Measurements from ENCODE around the gene CPXM2.

The CPXM2 gene

DNA sequence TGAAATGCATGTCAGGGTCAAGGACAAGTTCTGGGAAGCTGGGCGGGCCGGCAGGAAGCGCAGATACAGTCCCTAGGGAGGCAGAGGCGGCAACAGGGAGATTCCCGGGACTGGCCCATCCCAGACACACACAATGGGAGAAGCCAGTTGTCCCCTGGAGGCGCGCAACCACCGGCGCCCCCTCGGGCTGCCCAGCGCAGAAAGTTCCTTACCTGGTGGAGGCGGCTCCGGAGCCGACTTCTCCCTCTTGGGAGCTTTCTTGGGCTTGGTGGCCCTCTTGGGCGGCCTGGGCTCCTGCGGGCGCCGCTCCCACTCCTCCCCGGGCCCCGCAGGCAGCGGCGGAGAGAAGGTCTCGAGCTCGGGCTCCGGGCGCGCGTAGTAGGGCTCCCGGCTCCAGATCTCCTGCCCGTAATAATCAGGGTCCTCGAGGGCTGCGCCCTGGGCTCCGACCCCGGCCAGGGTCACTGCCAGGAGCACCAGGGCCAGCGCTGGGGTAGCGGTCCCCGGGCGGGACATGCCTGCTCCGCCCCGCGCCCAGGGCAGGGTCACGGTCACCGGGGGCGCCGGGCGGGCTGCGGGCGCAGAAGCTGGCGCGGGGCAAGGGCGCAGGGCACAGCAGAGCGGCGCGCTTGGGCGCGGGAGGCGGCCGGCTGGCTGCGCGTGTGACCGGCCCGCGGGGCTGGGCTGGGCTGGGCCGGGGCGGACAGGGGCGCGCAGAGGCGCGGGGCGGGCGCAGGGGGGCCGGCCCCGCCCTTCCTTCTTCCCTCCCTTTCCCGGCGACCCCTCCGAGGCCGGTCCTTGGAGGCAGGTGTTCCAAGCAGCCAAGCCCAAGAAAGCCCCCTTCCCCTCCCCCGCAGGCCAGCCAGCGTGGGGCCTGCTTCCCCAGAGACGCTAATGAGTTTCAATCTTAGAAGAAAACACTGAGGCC, at the start of gene CPXM2:
TSS of gene CPXM2 (minus strand) at position 664 of the 928 bp plus-strand sequence. CDS start at position 516, 148 bp downstream.
- no peak for DNase-seq (ENCODE audit: low spot score)
- in situ Hi-C loops (cut with MboI; ENCODE audit: low pct_unique_long_range_greater_than_20kb, low sequenced_read_pairs, unreplicated experiment): no loop called here
- TF ChIP-seq, protein P1, sequence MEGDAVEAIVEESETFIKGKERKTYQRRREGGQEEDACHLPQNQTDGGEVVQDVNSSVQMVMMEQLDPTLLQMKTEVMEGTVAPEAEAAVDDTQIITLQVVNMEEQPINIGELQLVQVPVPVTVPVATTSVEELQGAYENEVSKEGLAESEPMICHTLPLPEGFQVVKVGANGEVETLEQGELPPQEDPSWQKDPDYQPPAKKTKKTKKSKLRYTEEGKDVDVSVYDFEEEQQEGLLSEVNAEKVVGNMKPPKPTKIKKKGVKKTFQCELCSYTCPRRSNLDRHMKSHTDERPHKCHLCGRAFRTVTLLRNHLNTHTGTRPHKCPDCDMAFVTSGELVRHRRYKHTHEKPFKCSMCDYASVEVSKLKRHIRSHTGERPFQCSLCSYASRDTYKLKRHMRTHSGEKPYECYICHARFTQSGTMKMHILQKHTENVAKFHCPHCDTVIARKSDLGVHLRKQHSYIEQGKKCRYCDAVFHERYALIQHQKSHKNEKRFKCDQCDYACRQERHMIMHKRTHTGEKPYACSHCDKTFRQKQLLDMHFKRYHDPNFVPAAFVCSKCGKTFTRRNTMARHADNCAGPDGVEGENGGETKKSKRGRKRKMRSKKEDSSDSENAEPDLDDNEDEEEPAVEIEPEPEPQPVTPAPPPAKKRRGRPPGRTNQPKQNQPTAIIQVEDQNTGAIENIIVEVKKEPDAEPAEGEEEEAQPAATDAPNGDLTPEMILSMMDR (IDR thresholded peaks at IDR 0.05; ENCODE audit: extremely low read depth, insufficient read depth, missing control alignments): no peak

DNA sequence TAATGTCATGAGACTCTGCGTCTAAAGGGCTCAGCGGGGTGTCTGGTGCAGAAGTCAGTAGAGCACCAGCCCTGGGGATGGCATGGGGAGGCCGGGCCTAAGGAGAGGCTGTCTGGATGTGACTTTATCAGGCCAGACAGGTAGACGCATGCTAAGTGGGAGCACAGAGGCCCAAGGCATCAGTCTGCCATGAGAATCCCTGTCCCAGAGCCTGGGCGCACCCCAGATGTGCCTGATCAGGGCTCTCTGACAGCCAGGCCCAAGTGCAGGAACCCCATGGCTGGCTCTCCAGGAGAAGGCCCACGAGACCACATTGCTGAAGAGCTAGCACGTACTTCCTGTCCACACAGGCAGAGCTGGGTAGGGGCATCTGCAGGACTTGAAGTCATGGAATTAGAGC, 48.0 kb upstream of the CPXM2 start:
- DNase-seq (ENCODE audit: low spot score): no peak
- in situ Hi-C loops (cut with MboI; ENCODE audit: low pct_unique_long_range_greater_than_20kb, low sequenced_read_pairs, unreplicated experiment): no loop called here
- TF ChIP-seq, protein P1 (IDR thresholded peaks at IDR 0.05; ENCODE audit: extremely low read depth, insufficient read depth, missing control alignments): no peak

DNA sequence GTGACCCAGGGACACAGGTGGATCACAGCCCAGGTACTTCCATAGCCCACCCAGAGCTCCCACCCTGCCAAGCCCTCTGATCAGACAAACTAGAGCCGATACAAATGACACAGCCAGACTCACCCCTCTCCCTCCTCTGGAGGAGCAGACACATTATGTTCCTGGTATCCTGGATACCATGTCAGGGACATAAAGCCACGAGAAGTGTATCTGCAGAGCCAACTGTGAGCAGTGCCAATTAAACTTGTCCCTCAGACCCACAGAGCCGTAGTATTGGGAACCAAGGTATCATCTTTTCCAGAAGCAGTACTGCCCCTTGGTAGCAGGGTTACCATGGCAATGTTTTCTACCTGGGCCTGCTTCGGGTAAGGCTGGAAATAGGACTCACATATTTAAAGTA, 47.3 kb upstream of the CPXM2 start:
- no peak for DNase-seq (ENCODE audit: low spot score)
- in situ Hi-C loops (cut with MboI; ENCODE audit: low pct_unique_long_range_greater_than_20kb, low sequenced_read_pairs, unreplicated experiment): no loop called here
- TF ChIP-seq, protein P1 (IDR thresholded peaks at IDR 0.05; ENCODE audit: extremely low read depth, insufficient read depth, missing control alignments): no peak

DNA sequence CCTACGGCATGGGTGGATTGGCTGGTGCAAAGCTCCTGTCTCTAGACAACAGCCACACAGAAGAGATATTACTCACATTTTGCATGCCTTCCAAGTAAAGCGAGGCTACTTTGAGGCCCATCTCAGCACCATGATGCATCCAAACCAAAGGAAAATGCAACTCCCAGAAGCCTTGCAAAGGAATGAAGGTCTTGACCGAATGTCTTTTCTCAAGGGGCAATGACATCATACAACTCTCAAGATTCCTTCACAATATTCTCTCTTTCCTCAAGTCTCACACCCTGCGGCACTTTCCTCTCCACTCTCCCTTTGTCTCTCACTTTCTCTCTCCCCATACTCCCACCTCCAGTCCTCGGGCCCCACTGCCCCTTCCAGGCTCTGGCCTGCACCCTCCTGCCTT, 44.8 kb upstream of the CPXM2 start:
- DNase-seq (ENCODE audit: low spot score): no peak
- TF ChIP-seq, protein P1 (IDR thresholded peaks at IDR 0.05; ENCODE audit: extremely low read depth, insufficient read depth, missing control alignments): no peak
- in situ Hi-C loops (cut with MboI; ENCODE audit: low pct_unique_long_range_greater_than_20kb, low sequenced_read_pairs, unreplicated experiment): no loop called here

DNA sequence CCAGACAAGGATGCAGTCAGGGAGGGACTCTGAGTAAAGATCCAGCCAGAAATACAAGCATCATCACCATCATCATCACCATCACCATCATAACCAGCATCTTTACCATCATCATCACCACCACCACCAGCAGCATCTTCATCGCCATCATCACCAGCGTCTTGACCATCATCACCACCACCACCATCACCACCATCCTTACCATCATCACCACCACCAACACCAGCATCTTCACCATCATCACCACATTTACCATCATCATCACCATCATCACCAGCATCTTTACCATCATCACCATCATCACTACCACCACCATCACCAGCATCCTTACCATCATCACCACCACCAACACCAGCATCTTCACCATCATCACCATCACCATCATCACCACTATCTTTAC, 44.1 kb upstream of the CPXM2 start:
- no peak for DNase-seq (ENCODE audit: low spot score)
- in situ Hi-C loops (cut with MboI; ENCODE audit: low pct_unique_long_range_greater_than_20kb, low sequenced_read_pairs, unreplicated experiment): no loop called here

DNA sequence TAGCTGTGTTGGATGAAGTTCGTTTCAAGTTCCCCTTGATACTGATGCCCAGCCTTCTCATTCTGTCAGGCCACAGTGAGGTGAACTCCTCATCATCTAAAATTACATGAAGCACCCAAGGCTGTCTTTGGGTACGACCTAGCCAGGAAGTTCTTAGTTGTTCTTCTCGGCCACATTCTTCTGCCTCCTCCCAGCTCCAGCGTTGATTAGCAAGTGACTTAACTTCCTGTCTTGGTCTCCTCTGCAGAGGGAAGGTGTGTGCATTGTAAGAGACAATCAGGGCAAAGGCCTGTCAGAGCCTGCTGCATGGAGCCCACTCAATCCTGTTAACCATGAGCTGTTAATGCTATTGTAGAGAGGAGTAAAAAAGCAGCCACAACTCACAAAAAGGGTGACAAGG, 43.2 kb upstream of the CPXM2 start:
- DNase-seq (ENCODE audit: low spot score): no peak
- TF ChIP-seq, protein P1 (IDR thresholded peaks at IDR 0.05; ENCODE audit: extremely low read depth, insufficient read depth, missing control alignments): no peak
- in situ Hi-C loops (cut with MboI; ENCODE audit: low pct_unique_long_range_greater_than_20kb, low sequenced_read_pairs, unreplicated experiment): no loop called here

More for the DNA sequence above, 44.1 kb upstream of the CPXM2 start:
- TF ChIP-seq, protein P1 (IDR thresholded peaks at IDR 0.05; ENCODE audit: extremely low read depth, insufficient read depth, missing control alignments): no peak

All from GM13977 (cell line).